ENCODE measurements around the gene GXYLT2.
A peak's percentile ranks its signal among the peaks of the same experiment; 100 is the strongest.

Gene GXYLT2

GRCh38 chr3:72887705-72888545 is at the start of gene GXYLT2:
Gene GXYLT2 (plus strand): TSS chr3:72888046. CDS start chr3:72888234, 188 bp downstream.
- Histone ChIP-seq H3K27ac (no peak within 1 kb of the TSS), H3K4me3 (ENCODE audit: low read depth, low read length) (peak within 1 kb of the TSS; percentile 70), H3K27me3 (replicated peaks) (no peaks in the 10 kb centered on the region), H3K36me3 (replicated peaks) (no peaks in the 10 kb centered on the region)
- in situ Hi-C loops (cut with HindIII; ENCODE audit: low pct_ligation_motif_present, low sequenced_read_pairs): no loop called here
- DNase-seq: peak; percentile 72
- TF ChIP-seq CTCF (IDR thresholded peaks at IDR 0.05; ENCODE audit: low read depth, low read length, missing control alignments): no peak

- Histone ChIP-seq H3K36me3 (replicated peaks) (peaks cover 17% of the 10 kb centered on the region), H3K27ac (no peak overlapping the region), H3K4me3 (ENCODE audit: low read depth, low read length) (no peak overlapping the region), H3K27me3 (replicated peaks) (no peaks in the 10 kb centered on the region)
- no peak for DNase-seq
- TF ChIP-seq CTCF (IDR thresholded peaks at IDR 0.05; ENCODE audit: low read depth, low read length, missing control alignments): no peak
- in situ Hi-C loops (cut with HindIII; ENCODE audit: low pct_ligation_motif_present, low sequenced_read_pairs): no loop called here
Measured at GRCh38 chr3:72839057-72839456, 48.8 kb upstream of the GXYLT2 start.

- TF ChIP-seq CTCF (IDR thresholded peaks at IDR 0.05; ENCODE audit: low read depth, low read length, missing control alignments): no peak
- Histone ChIP-seq H3K27me3 (replicated peaks) (no peaks in the 10 kb centered on the region), H3K4me3 (ENCODE audit: low read depth, low read length) (no peak overlapping the region), H3K27ac (no peak overlapping the region), H3K36me3 (replicated peaks) (peaks cover 11% of the 10 kb centered on the region)
- no peak for DNase-seq
- in situ Hi-C loops (cut with HindIII; ENCODE audit: low pct_ligation_motif_present, low sequenced_read_pairs): no loop called here
Measured at GRCh38 chr3:72844436-72844993, 43.3 kb upstream of the GXYLT2 start.

- in situ Hi-C loops (cut with HindIII; ENCODE audit: low pct_ligation_motif_present, low sequenced_read_pairs): no loop called here
- Histone ChIP-seq H3K27me3 (replicated peaks) (no peaks in the 10 kb centered on the region), H3K4me3 (ENCODE audit: low read depth, low read length) (no peak overlapping the region), H3K36me3 (replicated peaks) (peaks cover 6% of the 10 kb centered on the region), H3K27ac (no peak overlapping the region)
- no peak for TF ChIP-seq CTCF (IDR thresholded peaks at IDR 0.05; ENCODE audit: low read depth, low read length, missing control alignments)
- DNase-seq: no peak
Measured at GRCh38 chr3:72846166-72846565, 41.7 kb upstream of the GXYLT2 start.

- TF ChIP-seq CTCF (IDR thresholded peaks at IDR 0.05; ENCODE audit: low read depth, low read length, missing control alignments): no peak
- in situ Hi-C loops (cut with HindIII; ENCODE audit: low pct_ligation_motif_present, low sequenced_read_pairs): no loop called here
- no peaks in the 10 kb centered on the region for H3K36me3 ChIP-seq (replicated peaks)
- no peak overlapping the region for H3K27ac ChIP-seq
- DNase-seq: no peak
- H3K27me3 ChIP-seq (replicated peaks): no peaks in the 10 kb centered on the region
- peak overlapping the region; percentile 96 for H3K4me3 ChIP-seq (ENCODE audit: low read depth, low read length)
Measured at GRCh38 chr3:72847282-72847681, 40.6 kb upstream of the GXYLT2 start.

All from brain microvascular endothelial cell (primary cell).